ENCODE data around the gene TRERF1.
"Not testable (repeated sequence)": the region's sequence is repeated elsewhere in the genome, so short reads cannot be mapped to it uniquely, and the experiment has no call there.

TRERF1 gene

GRCh38 chr6:42451333-42452170 lies at the start of gene TRERF1:
Gene TRERF1 (minus strand): TSS chr6:42451926. CDS start chr6:42269590, 182,336 bp downstream.
- peak; percentile 40 for DNase-seq (ENCODE audit: low read depth)

- DNase-seq (ENCODE audit: low read depth), result no peak
Observed at GRCh38 chr6:42498473-42499128, 46.9 kb upstream of the TRERF1 start.

- DNase-seq (ENCODE audit: low read depth), result no peak
Observed at GRCh38 chr6:42493914-42494539, 42.3 kb upstream of the TRERF1 start.

- no peak for DNase-seq (ENCODE audit: low read depth)
Observed at GRCh38 chr6:42488129-42488528, 36.4 kb upstream of the TRERF1 start.

GRCh38 chr6:42484261-42484660 lies 32.5 kb upstream of the TRERF1 start:
- no peak for DNase-seq (ENCODE audit: low read depth)

- no peak for DNase-seq (ENCODE audit: low read depth)
Observed at GRCh38 chr6:42482174-42482573, 30.4 kb upstream of the TRERF1 start.

- no peak for DNase-seq (ENCODE audit: low read depth)
Observed at GRCh38 chr6:42471714-42472113, 20.0 kb upstream of the TRERF1 start.

GRCh38 chr6:42471142-42471541 lies 19.4 kb upstream of the TRERF1 start:
- no peak for DNase-seq (ENCODE audit: low read depth)

GRCh38 chr6:42468273-42468672 lies 16.5 kb upstream of the TRERF1 start:
- no peak for DNase-seq (ENCODE audit: low read depth)

GRCh38 chr6:42467651-42468050 lies 15.9 kb upstream of the TRERF1 start:
- no peak for DNase-seq (ENCODE audit: low read depth)

- not testable (repeated sequence) for DNase-seq (ENCODE audit: low read depth)
Observed at GRCh38 chr6:42466470-42466869, 14.7 kb upstream of the TRERF1 start.

GRCh38 chr6:42462474-42462972 lies 10.8 kb upstream of the TRERF1 start:
- DNase-seq (ENCODE audit: low read depth), result no peak

- no peak for DNase-seq (ENCODE audit: low read depth)
Observed at GRCh38 chr6:42460883-42461282, 9.2 kb upstream of the TRERF1 start.

- DNase-seq (ENCODE audit: low read depth), result no peak
Observed at GRCh38 chr6:42459888-42460287, 8.2 kb upstream of the TRERF1 start.

GRCh38 chr6:42454428-42454791 lies 2.7 kb upstream of the TRERF1 start:
- no peak for DNase-seq (ENCODE audit: low read depth)

- DNase-seq (ENCODE audit: low read depth), result no peak
Observed at GRCh38 chr6:42453654-42454427, 2.1 kb upstream of the TRERF1 start.

- peak; percentile 69 for DNase-seq (ENCODE audit: low read depth)
Observed at GRCh38 chr6:42453031-42453653, 1.4 kb upstream of the TRERF1 start.

GRCh38 chr6:42452171-42453030 lies 675 bp upstream of the TRERF1 start:
- DNase-seq (ENCODE audit: low read depth), result peak; percentile 32

GRCh38 chr6:42450477-42451332 lies 1.0 kb downstream of the TRERF1 start:
- no peak for DNase-seq (ENCODE audit: low read depth)

Data from activated T-helper 1 cell treated with Interleukin-2 at 50 U/mL for 16 hours (primary cell).